Muscle of back (tissue), 11 donors: ENCODE results near the gene CDC14A. TPM values are rescaled to one million over a fixed set of nuclear protein-coding genes. Genes with fewer than 3 reads are reported as not detected.
A peak's percentile ranks its signal among the peaks of the same experiment; 100 is the strongest.

ENCODE experiments used
- DNase-seq, 3 donors: peaks; one replicate each; pipeline versions ENCODE4 v3.0.0 to v3.0.0-alpha.2; 2013
- polyA plus RNA-seq, 10 donors: library from polyadenylated mRNA; unstranded; fragments of 120-200 nt; gene quantifications; one replicate each; pipeline ENCODE4 v1.2.1, GENCODE V29; 2013; ENCODE audit not compliant: insufficient read length in 10 of 10

Gene CDC14A
- polyA plus RNA-seq, 10 donors = 3.9 to 7.7 (median 5.6) TPM

- DNase-seq = no peak
Measured at GRCh38 chr1:100532645-100533044, 180.3 kb downstream of the CDC14A start.

- DNase-seq = no peak
Measured at GRCh38 chr1:100535264-100535663, 183.0 kb downstream of the CDC14A start.

GRCh38 chr1:100536031-100536430 is 183.7 kb downstream of the CDC14A start:
- no peak for DNase-seq

GRCh38 chr1:100538913-100539835 is 186.9 kb downstream of the CDC14A start:
- peak in 1 of 3 donors; percentile 61 for DNase-seq

GRCh38 chr1:100539836-100540536 is 187.7 kb downstream of the CDC14A start:
- peak in 1 of 3 donors; percentile 78 for DNase-seq

GRCh38 chr1:100542285-100542684 is 190.0 kb downstream of the CDC14A start:
- no peak for DNase-seq

- no peak for DNase-seq
Measured at GRCh38 chr1:100543640-100544039, 191.3 kb downstream of the CDC14A start.

GRCh38 chr1:100544791-100545190 is 192.5 kb downstream of the CDC14A start:
- DNase-seq = no peak

GRCh38 chr1:100545855-100546254 is 193.5 kb downstream of the CDC14A start:
- no peak for DNase-seq

- DNase-seq = no peak
Measured at GRCh38 chr1:100552031-100552430, 199.7 kb downstream of the CDC14A start.

- DNase-seq = no peak
Measured at GRCh38 chr1:100552922-100553321, 200.6 kb downstream of the CDC14A start.

- no peak for DNase-seq
Measured at GRCh38 chr1:100556181-100556580, 203.9 kb downstream of the CDC14A start.

- DNase-seq = no peak
Measured at GRCh38 chr1:100556925-100557605, 204.8 kb downstream of the CDC14A start.

GRCh38 chr1:100557606-100557953 is 205.3 kb downstream of the CDC14A start:
- no peak for DNase-seq

GRCh38 chr1:100565533-100565932 is 213.2 kb downstream of the CDC14A start:
- DNase-seq = no peak

- no peak for DNase-seq
Measured at GRCh38 chr1:100565937-100566699, 213.8 kb downstream of the CDC14A start.

GRCh38 chr1:100567062-100567461 is 214.8 kb downstream of the CDC14A start:
- DNase-seq = no peak
